Measurements from ENCODE around the gene IFIT3.

- no peak for TF ChIP-seq CTCF (conservative IDR thresholded peaks at IDR 0.05; ENCODE audit: low read length)
- no peak for TF ChIP-seq EZH2phosphoT487 (IDR thresholded peaks at IDR 0.05; ENCODE audit: borderline replicate concordance)
Measured at GRCh38 chr10:89281606-89282395, 46.0 kb upstream of the IFIT3 start.

Measured in Loucy (cell line).